HL-60 (cell line): Measurements from ENCODE around the gene FARP1.

ENCODE experiments used
- CTCF ChIP-seq: IDR thresholded peaks from one replicate; pipeline ENCODE4 v1.5.1; 2011; ENCODE audit warnings: low read length, control low read depth, inconsistent platforms; ENCODE audit not compliant: insufficient read depth
- GABPA ChIP-seq: IDR thresholded peaks from 2 replicates; pipeline ENCODE4 v1.6.1; 2012; ENCODE audit warnings: low read depth
- REST ChIP-seq: IDR thresholded peaks from 2 replicates; pipeline ENCODE4 v1.6.1; 2012; ENCODE audit warnings: low read depth; ENCODE audit not compliant: insufficient replicate concordance
- SPI1 ChIP-seq: IDR thresholded peaks from 2 replicates; pipeline ENCODE4 v1.6.1; 2012; ENCODE audit warnings: low read depth, mild to moderate bottlenecking, borderline replicate concordance

GRCh38 chr13:98278068-98278724, 135.3 kb downstream of the FARP1 start:
- TF ChIP-seq CTCF (no peak), REST (no peak), GABPA (no peak), SPI1 (no peak)
